Gastrocnemius medialis (tissue), 4 donors: ENCODE results near the gene CNIH4. TPM values are rescaled to one million over a fixed set of nuclear protein-coding genes. Genes with fewer than 3 reads are reported as not detected.
"Not testable (repeated sequence)": the region's sequence is repeated elsewhere in the genome, so short reads cannot be mapped to it uniquely, and the experiment has no call there.

Experiments
- ATAC-seq, 2 donors: fragments of 150-250 bp; one replicate each; pipeline ENCODE4 v1.9.1; 2016
- DNase-seq, 2 donors: peaks; one replicate each; pipeline ENCODE4 v3.0.0-alpha.2; 2019
- H3K27ac ChIP-seq, 4 donors: fragments of 200-600 bp; sonication (generic); 1 replicate in 1 of 4; 2 replicates in 3 of 4; pipeline ENCODE4 v1.5.1; 2016 to 2018; ENCODE audit warnings: mild to moderate bottlenecking in 2 of 4, moderate library complexity in 1 of 4
- H3K27me3 ChIP-seq, 3 donors: fragments of 200-600 bp; sonication (generic) in 2 of 3; 1 replicate in 1 of 3; 2 replicates in 2 of 3; pipeline versions ENCODE4 v1.5.1 to v1.6.0; 2016 to 2019; ENCODE audit warnings: mild to moderate bottlenecking in 1 of 3, moderate library complexity in 1 of 3
- H3K36me3 ChIP-seq, 2 donors: fragments of 200-600 bp; sonication (generic) in 1 of 2; one replicate each; pipeline ENCODE4 v1.5.1; 2017 to 2018
- H3K4me1 ChIP-seq, 2 donors: fragments of 200-600 bp; sonication (generic) in 1 of 2; one replicate each; pipeline ENCODE4 v1.5.1; 2016 to 2017; ENCODE audit warnings: mild to moderate bottlenecking in 2 of 2
- H3K4me3 ChIP-seq, 4 donors: fragments of 200-600 bp; sonication (generic) in 3 of 4; 1 replicate in 1 of 4; 2 replicates in 3 of 4; pipeline ENCODE4 v1.5.1; 2016 to 2019; ENCODE audit warnings: mild to moderate bottlenecking in 2 of 4
- H3K9me3 ChIP-seq, 3 donors: fragments of 200-600 bp; sonication (generic) in 2 of 3; 1 replicate in 1 of 3; 2 replicates in 2 of 3; pipeline ENCODE4 v1.5.1; 2016 to 2019
- POLR2A ChIP-seq, 2 donors: fragments of 450-650 bp; IDR thresholded peaks; one replicate each; pipeline ENCODE4 v1.6.1; 2017; ENCODE audit warnings: antibody characterized with exemption in 2 of 2, mild to moderate bottlenecking in 2 of 2, moderate library complexity in 2 of 2
- in situ Hi-C, 4 donors: fragments of 200-750 bp; cut with MboI; loops; one replicate each; pipeline versions ENCODE4 v1.15.0 to v1.8.0; 2017; ENCODE audit warnings: low sequenced_read_pairs in 4 of 4
- intact Hi-C: fragments of 100-400 bp; cut with DNase I; formaldehyde crosslinking; loops from one replicate; pipeline ENCODE4 v1.15.1; 2023; ENCODE audit warnings: low total_unique reads
- total RNA-seq, 4 donors: library from RNA; depleted of rRNA; stranded (reverse); fragments of >200 nt; gene quantifications; one replicate each; pipeline versions ENCODE4 v1.1.0 to v1.2.3, GENCODE V29; 2016
- TF ChIP-seq, protein P1 (sequence below), 5 experiments: fragments of 450-650 bp in 3 of 5; fragments of 200-600 bp in 2 of 5; sonication (generic) in 2 of 5; IDR thresholded peaks in 4 of 5; conservative IDR thresholded peaks in 1 of 5; 1 replicate in 4 of 5; 2 replicates in 1 of 5; pipeline ENCODE4 v1.5.1; 2016 to 2019; ENCODE audit warnings: antibody characterized with exemption in 5 of 5, mild to moderate bottlenecking in 3 of 5, moderate library complexity in 3 of 5

The CNIH4 gene
- total RNA-seq, 4 donors from 2014 or later = 24.5 to 58.5 (median 39.1) TPM

DNA sequence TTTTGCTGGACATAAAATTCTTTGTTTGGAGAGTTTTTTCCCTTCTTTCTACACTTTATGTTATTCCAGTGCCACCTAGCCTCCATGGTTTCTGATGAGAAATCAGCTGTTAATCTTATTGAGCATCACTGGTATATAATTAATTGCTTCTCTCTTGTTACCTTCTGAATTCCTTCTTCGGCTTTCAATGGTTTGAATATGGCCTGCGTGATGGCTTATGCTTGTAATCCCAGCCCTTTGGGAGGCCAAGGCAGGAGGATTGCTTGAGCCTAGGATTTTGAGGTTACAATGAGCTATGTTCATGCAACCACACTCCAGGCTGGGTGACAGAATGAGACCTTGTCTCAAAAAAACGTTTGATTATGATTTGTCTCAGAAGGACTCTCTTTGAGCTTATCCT, 13.0 kb upstream of the CNIH4 start:
- TF ChIP-seq, protein P1, sequence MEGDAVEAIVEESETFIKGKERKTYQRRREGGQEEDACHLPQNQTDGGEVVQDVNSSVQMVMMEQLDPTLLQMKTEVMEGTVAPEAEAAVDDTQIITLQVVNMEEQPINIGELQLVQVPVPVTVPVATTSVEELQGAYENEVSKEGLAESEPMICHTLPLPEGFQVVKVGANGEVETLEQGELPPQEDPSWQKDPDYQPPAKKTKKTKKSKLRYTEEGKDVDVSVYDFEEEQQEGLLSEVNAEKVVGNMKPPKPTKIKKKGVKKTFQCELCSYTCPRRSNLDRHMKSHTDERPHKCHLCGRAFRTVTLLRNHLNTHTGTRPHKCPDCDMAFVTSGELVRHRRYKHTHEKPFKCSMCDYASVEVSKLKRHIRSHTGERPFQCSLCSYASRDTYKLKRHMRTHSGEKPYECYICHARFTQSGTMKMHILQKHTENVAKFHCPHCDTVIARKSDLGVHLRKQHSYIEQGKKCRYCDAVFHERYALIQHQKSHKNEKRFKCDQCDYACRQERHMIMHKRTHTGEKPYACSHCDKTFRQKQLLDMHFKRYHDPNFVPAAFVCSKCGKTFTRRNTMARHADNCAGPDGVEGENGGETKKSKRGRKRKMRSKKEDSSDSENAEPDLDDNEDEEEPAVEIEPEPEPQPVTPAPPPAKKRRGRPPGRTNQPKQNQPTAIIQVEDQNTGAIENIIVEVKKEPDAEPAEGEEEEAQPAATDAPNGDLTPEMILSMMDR (IDR thresholded peaks at IDR 0.05 in 4 of 5, conservative IDR thresholded peaks at IDR 0.05 in 1 of 5) = no peak
- no peak for TF ChIP-seq POLR2A (IDR thresholded peaks at IDR 0.05)
- no peak for ATAC-seq
- intact Hi-C loops (no loop called here), in situ Hi-C loops (loop anchor here in 2 of 4 donors (25.0 kb wide), 2 partner anchors 119 to 231 kb away; partner anchors contain the start of gene FBXO28 (in 1 of the 2))
- no peaks in the 10 kb centered on the region for H3K36me3 ChIP-seq
- DNase-seq = no peak
- H3K27ac ChIP-seq = no peak overlapping the region
- peaks cover 0 to 9% (median 0%) of the 10 kb centered on the region in 3 donors for H3K9me3 ChIP-seq
- H3K27me3 ChIP-seq = peaks cover 0 to 16% (median 3%) of the 10 kb centered on the region in 3 donors
- peak overlapping the region in 1 of 4 donors; percentile 34 for H3K4me3 ChIP-seq
- H3K4me1 ChIP-seq = peaks cover 0 to 7% of the 10 kb centered on the region in 2 donors

- no peak for DNase-seq
- intact Hi-C loops (no loop called here), in situ Hi-C loops (loop anchor here in 2 of 4 donors (25.0 kb wide), 2 partner anchors 114 to 236 kb away; partner anchors contain the start of gene FBXO28 (in 1 of the 2))
These were observed 8.5 kb upstream of the CNIH4 start for GRCh38 chr1:224348137-224348536.

DNA sequence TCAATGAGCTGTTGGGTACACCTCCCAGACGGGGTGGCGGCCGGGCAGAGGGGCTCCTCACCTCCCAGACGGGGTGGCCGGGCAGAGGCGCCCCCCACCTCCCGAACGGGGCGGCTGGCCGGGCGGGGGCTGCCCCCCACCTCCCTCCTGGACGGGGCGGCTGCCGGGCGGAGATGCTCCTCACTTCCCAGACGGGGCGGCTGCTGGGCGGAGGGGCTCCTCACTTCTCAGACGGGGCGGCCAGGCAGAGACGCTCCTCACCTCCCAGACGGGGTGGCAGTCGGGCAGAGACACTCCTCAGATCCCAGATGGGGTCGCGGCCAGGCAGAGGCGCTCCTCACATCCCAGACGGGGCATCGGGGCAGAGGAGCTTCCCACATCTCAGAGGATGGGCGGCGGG, 7.0 kb upstream of the CNIH4 start:
- in situ Hi-C loops = loop anchor here in 2 of 4 donors (25.0 kb wide), 2 partner anchors 113 to 237 kb away; partner anchors contain the start of gene FBXO28 (in 1 of the 2)
- H3K27ac ChIP-seq, H3K9me3 ChIP-seq, ATAC-seq, H3K4me3 ChIP-seq, H3K36me3 ChIP-seq, H3K4me1 ChIP-seq, intact Hi-C loops, H3K27me3 ChIP-seq, DNase-seq: not testable (repeated sequence)

More at GRCh38 chr1:224348137-224348536, 8.5 kb upstream of the CNIH4 start:
- peaks cover 0 to 7% of the 10 kb centered on the region in 2 donors for H3K4me1 ChIP-seq
- no peak overlapping the region for H3K27ac ChIP-seq
- H3K9me3 ChIP-seq = peaks cover 0 to 9% (median 0%) of the 10 kb centered on the region in 3 donors
- TF ChIP-seq, protein P1 (IDR thresholded peaks at IDR 0.05 in 4 of 5, conservative IDR thresholded peaks at IDR 0.05 in 1 of 5) = no peak
- peaks cover 0 to 7% (median 0%) of the 10 kb centered on the region in 3 donors for H3K27me3 ChIP-seq
- H3K4me3 ChIP-seq = no peak overlapping the region
- no peaks in the 10 kb centered on the region for H3K36me3 ChIP-seq
- ATAC-seq = no peak

- H3K4me1 ChIP-seq, H3K9me3 ChIP-seq, H3K27ac ChIP-seq, in situ Hi-C loops, H3K27me3 ChIP-seq, ATAC-seq, H3K4me3 ChIP-seq, DNase-seq, intact Hi-C loops, H3K36me3 ChIP-seq: not testable (repeated sequence)
These were observed 4.1 kb upstream of the CNIH4 start for GRCh38 chr1:224352436-224353085.

DNA sequence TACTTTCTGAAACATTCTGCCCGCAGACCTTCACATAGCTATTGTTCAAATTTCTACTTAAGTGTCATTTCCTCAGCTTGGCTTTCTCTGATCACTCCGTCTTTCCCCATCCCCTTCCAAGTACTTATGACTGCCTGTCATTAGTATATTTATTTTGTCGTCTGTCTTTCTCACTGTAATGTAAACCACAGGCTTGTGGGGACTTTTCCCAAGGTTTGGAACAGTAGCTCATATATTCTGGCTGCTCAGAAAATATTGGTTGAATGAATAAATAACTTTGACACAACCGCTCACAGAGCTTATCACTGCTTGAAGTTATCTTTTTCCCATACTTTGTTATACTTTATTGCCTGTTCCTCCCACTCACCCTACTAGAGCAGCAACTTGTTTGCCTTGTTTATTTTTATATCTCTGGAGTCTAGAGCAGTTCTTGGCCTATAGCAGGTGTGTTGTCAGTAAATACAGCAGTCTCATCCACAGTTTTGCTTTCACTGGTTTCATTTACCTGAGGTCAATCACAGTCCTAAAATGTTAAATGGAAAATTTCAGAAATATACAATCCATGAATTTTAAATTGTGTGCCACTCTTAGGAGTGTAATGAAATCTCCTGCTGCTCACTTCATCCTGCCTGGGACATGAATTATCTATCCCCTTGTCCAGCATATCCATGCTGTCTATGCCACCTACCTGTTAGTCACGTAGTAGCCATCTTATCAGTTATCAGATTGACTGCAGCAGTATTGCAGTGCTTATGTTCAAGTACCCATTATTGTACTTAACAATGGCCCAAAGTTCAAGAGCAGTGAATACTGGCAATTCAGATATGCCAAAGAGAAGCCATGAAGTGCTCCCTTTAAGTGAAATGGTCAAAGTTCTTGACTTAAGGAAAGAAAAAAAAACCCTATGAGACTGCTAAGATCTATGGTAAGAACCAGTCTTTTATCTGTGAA, 2.4 kb upstream of the CNIH4 start:
- Histone ChIP-seq H3K36me3 (no peaks in the 10 kb centered on the region), H3K9me3 (no peaks in the 10 kb centered on the region), H3K27ac (no peak overlapping the region), H3K4me1 (peaks cover 15 to 19% of the 10 kb centered on the region in 2 donors), H3K27me3 (no peaks in the 10 kb centered on the region), H3K4me3 (no peak overlapping the region)
- DNase-seq = no peak
- ATAC-seq = no peak
- intact Hi-C loops = no loop called here
- in situ Hi-C loops = no loop called here
- TF ChIP-seq, protein P1 (IDR thresholded peaks at IDR 0.05 in 4 of 5, conservative IDR thresholded peaks at IDR 0.05 in 1 of 5) = no peak
